Panc1 (cell line): Measurements from ENCODE around the gene PZP.

Experiments
- TF ChIP-seq, protein P1 (sequence below), 2 experiments: IDR thresholded peaks; 2 replicates each; pipeline ENCODE4 v1.6.1; 2011 to 2012; ENCODE audit warnings: low read depth in 2 of 2, control low read depth in 1 of 2, low read length in 1 of 2, mild to moderate bottlenecking in 1 of 2, moderate library complexity in 1 of 2; ENCODE audit not compliant: insufficient read depth in 1 of 2
- TF ChIP-seq, protein P2 (sequence below): fragments of 450-650 bp; IDR thresholded peaks from 2 replicates; pipeline ENCODE4 v1.5.1; 2017; ENCODE audit warnings: mild to moderate bottlenecking

DNA sequence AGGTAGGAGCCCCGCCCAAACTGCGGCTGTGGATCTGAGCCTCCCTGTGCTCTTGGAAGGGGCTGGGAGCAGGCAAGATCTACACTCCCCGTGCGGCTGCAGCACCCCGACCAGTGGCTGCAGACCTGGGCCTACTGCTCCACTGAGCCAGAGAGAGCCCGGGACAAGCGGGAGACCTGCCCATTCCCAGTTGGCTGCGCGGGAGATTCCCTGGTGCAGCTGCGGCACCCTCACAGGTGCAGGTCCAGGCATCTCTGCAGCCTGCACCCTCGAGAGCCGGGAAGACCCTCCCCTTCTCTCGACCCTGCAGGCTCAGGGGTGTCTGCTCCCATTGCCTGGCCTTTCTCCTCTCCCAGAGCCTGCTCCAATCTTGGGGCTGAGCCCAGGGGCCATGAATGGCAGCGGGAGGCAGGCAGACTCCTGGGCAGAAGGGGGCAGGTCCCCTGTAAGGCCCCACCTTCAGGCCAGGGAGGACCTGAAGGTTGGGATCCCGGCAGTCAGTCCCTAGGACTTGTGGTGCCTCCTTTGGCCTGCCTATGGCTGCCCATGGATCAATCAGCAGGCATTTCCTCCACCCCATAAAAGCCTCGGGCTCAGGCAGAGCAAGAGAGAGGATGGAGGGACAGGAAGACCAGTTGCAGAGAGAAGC is 83.7 kb downstream of the PZP start:
- TF ChIP-seq, protein P1, sequence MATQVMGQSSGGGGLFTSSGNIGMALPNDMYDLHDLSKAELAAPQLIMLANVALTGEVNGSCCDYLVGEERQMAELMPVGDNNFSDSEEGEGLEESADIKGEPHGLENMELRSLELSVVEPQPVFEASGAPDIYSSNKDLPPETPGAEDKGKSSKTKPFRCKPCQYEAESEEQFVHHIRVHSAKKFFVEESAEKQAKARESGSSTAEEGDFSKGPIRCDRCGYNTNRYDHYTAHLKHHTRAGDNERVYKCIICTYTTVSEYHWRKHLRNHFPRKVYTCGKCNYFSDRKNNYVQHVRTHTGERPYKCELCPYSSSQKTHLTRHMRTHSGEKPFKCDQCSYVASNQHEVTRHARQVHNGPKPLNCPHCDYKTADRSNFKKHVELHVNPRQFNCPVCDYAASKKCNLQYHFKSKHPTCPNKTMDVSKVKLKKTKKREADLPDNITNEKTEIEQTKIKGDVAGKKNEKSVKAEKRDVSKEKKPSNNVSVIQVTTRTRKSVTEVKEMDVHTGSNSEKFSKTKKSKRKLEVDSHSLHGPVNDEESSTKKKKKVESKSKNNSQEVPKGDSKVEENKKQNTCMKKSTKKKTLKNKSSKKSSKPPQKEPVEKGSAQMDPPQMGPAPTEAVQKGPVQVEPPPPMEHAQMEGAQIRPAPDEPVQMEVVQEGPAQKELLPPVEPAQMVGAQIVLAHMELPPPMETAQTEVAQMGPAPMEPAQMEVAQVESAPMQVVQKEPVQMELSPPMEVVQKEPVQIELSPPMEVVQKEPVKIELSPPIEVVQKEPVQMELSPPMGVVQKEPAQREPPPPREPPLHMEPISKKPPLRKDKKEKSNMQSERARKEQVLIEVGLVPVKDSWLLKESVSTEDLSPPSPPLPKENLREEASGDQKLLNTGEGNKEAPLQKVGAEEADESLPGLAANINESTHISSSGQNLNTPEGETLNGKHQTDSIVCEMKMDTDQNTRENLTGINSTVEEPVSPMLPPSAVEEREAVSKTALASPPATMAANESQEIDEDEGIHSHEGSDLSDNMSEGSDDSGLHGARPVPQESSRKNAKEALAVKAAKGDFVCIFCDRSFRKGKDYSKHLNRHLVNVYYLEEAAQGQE (IDR thresholded peaks at IDR 0.05; ENCODE audit: insufficient read depth in 1 of 2, low read depth in 2 of 2, low read length in 1 of 2), result no peak
- TF ChIP-seq, protein P2, sequence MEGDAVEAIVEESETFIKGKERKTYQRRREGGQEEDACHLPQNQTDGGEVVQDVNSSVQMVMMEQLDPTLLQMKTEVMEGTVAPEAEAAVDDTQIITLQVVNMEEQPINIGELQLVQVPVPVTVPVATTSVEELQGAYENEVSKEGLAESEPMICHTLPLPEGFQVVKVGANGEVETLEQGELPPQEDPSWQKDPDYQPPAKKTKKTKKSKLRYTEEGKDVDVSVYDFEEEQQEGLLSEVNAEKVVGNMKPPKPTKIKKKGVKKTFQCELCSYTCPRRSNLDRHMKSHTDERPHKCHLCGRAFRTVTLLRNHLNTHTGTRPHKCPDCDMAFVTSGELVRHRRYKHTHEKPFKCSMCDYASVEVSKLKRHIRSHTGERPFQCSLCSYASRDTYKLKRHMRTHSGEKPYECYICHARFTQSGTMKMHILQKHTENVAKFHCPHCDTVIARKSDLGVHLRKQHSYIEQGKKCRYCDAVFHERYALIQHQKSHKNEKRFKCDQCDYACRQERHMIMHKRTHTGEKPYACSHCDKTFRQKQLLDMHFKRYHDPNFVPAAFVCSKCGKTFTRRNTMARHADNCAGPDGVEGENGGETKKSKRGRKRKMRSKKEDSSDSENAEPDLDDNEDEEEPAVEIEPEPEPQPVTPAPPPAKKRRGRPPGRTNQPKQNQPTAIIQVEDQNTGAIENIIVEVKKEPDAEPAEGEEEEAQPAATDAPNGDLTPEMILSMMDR, result no peak
